GM18519 (cell line): Measurements from ENCODE around the gene FAM20C.
"Not testable (repeated sequence)": the region's sequence is repeated elsewhere in the genome, so short reads cannot be mapped to it uniquely, and the experiment has no call there.

Experiments
- ATAC-seq: cut with Tn5 transposase; IDR thresholded peaks from one replicate; pipeline ENCODE4 v1.9.1; 2021; ENCODE audit warnings: mild to moderate bottlenecking, moderate library complexity; ENCODE audit not compliant: unreplicated experiment, low FRiP score

FAM20C gene

DNA sequence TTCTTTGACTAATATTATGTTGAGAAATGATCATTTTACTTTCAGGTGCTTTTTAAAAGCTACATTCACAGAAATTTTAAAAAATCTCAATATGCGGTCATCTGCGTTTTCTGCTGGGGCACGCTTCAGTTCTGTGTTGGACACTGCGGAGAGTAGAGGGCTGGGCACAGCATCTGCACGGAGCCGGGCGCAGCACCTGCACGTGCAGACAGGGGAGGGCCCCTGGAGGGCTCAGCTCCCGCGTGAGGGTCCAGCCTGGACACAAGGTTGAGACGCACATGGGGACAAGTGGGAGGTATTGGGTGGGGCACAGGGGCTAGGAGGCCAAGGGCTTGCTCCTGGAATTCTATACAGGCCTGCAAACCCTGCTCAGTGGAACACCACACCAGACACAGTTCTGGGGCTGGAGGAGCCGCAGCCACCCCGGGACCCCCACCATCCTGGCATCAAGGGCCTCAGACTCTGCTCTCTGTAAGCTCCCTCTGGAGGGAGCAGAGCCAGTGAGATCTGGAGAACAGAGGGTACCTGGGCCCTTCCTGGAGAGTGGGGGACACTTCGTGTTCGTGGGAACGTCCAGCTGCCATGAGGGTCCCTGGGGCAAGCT is 20.4 kb upstream of the FAM20C start:
- ATAC-seq, result no peak

DNA sequence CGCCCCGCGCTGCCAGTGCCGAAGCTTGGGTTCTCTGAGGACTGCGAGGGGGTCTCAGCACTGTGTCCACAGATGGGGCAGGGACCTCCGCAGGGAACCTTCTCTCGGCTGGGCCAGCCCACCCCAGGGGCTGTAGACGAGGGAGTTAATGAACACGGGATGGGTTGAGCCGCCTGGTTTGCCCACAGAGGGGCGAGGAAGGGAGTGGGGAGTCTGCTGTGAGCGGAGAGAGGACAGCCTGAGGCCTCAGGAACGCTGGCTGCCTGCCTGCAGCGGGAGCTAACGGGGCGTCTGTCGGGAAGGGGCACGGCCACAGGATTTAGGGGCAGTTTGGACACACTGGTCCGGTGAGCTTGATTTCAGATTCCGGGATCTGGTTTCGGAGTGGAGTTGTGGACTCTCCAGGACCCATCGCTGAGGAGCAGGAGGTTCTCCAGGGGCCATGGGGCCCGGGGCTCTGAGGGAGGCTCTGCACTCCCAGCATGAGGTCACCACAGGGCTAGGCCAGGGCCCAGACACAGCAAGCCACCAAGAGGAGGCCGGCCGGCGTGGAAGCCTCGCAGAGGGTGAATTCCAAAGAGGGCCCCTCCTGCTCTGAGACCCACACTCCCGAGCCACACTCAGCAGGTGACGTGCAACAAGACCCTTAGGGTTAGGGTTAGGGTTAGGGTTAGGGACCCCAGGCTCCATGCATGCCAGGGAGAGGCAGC is 19.0 kb upstream of the FAM20C start:
- no peak for ATAC-seq

DNA sequence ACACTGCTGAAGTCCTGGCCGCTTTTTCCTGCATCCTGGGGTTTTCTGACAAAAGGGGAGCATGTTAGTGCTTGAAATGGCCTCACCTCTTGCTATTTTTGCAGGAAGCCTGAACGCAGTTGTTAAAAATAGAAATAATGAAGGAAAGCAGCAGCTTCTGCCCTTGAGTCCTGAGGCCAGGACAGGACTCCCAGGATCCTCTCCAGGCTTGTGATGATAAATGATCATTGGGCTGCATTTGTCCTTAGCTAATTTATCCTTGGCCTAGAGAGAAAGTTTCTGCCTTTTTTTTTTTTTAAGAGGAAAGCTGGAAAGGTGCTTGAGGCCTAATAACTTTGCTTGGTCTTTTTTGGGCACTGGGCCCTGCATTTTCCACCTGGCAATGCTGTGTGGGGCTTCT is 17.7 kb upstream of the FAM20C start:
- ATAC-seq, result no peak

DNA sequence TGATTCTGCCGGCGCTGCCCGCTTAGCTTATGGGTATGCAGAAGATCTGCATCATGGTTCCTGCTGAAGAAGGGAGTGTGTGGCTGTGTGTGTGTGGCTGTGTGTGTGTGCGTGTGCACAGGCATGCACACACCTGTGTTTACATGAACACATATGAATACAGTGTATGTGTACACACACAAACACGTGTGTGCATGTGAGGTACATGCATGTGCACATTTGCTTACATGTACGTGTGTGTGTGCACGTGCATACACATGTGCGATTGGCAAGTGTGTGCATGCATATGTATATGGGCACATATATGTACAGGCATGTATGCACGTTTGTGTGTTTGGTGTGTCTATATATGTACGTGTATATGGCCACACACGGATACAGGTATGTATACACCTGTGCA is 16.4 kb upstream of the FAM20C start:
- no peak for ATAC-seq

DNA sequence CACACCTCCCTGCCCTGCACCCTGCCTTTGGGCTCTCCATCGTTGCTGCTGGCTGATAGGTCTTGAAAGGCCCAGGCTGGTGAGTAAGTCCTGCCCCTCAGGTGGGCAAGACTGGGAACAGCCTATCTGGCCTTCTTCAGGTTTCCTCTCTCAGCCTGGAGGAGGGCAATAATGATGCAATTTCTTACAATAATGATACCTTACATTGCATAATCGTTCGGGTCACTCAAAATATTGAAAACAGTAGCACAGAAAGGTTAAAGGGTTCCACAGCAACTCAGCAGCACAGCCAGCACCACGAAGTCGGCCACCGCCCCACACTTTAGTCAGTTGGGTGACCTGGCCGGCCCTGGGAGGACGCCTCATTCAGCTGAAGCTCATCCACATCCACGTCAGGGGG is 16.0 kb upstream of the FAM20C start:
- ATAC-seq, result no peak

DNA sequence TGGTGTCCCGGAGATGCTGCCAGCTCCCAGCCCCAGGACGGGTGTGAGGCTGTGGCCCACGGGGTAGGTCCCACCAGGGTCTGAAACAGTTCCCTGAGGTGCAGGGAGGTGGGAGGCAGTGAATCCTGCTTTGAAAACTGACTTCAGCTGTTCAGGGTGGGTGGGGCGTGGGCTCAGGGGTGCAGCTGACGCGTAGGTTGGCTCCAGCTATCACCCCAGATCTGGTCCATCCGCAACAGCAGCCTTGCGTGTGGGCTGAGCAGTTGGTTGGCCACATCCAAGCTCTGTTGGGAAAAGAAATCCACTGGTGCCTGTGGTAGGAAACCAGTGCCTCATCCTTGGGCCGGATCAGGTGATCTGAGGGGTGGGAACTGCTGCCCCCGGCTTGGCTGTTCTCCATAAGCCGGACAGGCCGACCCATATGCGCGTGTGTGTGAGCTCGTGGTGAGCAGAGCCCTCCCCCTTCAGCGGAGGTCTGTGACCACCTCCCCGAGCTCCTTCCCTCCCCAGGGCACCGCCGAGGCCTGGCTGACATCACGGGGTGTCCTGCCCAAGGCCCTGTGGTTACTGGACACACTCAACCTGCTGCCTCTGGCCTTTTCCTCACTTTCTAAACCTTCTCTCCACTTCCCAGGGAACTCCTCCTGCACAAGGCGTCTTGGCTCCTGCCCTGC is 15.4 kb upstream of the FAM20C start:
- no peak for ATAC-seq

DNA sequence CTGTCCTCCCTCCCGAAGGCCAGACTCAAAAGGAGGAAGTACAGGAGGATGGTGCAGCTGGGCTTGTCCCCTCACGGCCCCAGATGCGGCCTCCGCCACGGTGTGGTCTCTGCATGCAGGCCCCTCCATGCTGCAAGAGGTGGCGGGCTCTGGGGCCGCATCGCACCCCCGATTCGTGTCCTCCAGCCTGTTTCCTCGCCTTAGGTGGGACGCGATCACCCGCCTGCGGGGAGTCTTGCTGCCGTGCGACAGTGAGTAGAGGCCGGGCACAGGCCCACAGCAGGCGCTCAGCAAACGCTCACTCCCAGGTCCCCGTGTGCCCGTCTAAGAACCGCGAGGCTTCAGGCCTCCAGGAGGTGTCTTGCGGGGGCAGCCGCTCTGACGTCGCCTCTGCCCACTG is 13.9 kb upstream of the FAM20C start:
- ATAC-seq, result no peak

DNA sequence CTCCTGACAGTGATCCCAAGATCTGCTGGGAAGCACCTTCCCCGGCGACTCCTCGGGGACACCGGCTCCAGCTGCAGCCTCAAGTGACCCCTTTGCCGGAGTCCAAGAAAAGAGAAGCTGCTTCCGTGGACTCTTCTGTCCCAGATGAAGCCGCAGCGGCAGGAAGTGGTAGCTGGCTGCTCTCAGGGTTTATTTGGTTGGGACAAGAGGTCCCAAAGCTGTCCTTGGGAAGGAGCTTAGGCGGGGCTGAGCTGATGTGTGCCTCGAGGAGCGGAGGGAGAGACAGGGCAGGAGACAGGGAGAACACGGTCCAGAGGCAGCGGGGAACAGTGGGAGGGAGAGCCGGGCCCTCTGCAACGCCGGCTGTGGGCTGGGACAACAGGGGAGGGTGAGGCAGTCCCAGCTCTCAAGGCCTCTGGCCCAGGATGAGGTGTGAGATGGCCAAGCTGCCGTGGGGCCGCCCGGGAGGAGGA is 13.1 kb upstream of the FAM20C start:
- ATAC-seq, result no peak

DNA sequence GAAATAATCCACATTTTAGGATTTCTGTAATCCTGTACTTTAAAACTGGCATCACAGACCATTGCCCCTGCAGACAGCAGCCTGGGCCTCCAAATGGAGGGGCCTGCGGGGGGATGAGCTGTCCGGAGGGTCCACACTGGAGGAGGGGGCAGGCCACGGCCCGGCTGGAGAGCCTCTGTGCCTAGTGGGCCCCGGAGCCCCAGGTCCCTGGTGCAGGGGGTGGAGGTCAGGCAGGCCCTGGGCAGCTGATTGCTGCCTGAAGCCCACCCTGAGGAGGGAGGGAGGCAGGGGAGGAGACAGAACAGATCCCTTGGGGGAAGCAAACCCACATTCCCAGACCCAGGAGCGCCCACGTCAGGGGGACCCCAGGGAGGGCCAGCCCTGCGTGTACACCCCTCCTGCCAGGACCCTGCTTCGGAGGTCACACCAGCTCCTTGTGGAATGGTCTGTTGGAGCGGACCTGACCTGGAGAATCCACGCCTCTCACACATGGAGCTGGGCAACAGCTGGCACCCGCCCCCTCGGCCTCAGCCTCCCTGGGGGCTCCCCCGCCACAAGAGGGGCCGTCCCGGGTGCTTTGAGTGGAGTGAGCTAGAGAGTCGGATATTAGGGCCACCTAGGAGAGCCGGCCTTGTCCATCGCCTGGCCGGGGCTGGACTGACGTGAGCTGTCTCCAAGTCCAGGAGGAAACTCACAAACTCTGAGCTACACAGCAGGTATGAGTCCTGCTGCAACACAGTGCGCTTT is 12.2 kb upstream of the FAM20C start:
- ATAC-seq, result no peak

DNA sequence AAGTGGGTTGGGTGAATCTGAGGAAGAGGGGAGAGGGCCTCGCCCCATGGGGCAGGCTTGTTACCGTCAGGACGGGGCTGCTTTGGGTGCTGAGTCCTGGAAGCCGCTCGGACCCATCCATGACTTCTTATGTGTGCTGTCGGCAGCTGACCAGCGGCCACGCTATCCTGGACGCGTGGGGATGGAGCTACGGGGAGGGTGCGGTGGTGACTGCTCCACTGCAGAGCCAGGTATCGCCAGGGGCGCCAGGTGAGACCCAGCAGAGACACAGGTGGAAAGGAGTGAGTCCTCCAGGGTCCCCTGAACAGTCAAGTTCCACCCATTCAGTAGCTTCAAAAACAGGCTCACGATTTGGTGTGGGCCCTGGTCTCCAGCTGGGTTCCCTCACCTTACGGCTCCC is 10.6 kb upstream of the FAM20C start:
- ATAC-seq, result no peak

DNA sequence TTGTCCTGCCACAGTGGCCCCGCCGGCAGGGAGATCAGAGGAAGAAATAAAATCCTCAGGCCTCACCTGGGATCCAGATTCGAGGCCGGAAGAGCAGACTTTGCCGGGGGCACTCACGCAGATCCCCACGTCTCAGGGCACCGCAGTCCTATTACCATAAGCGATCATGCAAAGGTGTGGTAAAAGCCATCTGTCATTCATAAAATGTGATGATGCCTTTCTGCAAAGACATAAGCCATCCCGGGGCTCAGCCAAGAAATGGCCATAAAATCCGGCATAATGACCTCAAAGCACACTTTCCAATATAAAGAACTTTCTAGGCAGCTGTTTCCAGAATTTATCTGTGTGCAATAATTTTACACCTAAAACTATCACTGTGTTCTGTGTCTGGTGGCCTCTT is 9.9 kb upstream of the FAM20C start:
- not testable (repeated sequence) for ATAC-seq

DNA sequence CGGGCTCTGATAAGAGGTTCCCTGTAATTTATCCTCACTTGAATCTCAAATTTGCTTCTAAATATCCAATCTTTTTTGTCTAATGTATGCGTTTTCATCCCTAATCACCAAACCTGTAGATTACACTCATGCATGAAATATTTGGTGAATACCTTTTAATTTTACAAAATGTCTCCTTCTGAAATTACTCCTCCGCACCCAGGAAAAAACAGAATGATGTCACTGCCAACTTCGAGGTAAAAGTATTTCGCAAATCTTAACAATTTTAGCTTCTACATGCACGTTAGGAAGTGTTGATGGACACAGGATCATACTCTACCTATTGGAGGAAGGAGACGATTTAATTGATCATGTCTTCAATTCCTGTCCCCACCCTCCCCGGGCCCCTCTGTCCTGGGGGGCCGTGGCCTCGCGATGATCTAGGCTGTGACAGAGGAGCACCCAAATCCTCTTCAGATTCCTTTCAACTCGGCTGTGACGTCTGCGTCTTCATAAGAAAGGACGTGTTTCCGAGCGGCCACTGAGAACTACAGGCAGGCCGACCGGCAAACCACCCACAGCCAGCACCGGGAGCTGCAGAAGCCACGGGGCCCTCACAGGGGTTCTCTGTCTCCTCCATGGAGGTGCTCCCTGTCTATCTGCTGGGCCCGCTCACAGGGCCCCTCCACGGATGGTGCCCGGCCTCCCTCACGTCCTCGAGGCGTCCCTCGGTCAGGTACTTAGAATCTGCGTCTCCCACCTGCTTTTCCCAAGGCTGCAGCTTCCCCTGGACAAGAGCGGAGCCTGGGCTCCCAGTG is 8.7 kb upstream of the FAM20C start:
- ATAC-seq, result no peak

DNA sequence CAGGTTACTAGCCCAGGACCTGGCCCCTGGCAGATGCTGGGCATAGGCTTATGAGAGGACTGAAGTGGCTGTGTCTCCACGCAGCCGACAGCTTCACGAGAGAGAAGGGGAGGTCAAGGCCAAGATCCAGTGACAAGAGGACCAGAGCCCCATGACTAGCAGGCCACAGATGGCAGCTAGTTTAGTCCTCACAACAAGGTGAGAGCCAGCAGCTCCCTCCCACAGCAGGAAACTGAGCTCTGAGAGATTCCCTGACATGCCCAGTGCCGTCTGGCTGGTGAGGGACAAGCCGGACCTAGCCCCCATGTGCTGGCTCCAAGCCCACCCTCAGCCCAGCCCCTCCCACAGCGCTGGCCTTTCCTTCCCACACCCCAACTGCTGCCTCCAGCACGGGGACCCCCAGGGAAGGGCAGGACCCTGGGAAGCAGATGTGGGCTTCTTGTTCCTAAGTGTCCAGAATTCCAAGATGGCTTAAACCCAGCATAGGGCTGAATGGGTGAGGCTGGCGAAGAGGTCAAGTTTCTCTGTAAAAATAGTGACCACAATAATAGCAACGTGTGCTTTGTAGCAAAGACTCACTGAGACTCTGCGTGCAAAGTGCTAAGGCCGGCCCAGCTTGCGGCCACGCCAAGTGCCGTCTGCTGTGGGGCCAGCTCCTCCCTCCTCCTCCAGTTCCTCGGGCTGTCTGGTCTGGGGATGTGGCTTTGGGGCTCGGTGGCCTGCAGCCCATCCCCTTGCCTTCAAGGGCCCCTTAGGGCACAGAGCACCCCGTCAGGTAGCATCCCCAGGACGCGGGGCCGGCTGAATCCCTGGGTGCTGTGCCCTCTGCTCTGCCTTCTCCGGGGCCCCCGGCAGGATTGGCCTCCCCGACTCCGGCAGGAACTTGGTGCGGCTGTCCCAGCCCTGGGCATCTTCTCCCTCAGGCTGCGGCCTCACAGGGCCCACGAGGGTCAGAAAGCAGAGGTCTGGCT is 7.8 kb upstream of the FAM20C start:
- no peak for ATAC-seq

DNA sequence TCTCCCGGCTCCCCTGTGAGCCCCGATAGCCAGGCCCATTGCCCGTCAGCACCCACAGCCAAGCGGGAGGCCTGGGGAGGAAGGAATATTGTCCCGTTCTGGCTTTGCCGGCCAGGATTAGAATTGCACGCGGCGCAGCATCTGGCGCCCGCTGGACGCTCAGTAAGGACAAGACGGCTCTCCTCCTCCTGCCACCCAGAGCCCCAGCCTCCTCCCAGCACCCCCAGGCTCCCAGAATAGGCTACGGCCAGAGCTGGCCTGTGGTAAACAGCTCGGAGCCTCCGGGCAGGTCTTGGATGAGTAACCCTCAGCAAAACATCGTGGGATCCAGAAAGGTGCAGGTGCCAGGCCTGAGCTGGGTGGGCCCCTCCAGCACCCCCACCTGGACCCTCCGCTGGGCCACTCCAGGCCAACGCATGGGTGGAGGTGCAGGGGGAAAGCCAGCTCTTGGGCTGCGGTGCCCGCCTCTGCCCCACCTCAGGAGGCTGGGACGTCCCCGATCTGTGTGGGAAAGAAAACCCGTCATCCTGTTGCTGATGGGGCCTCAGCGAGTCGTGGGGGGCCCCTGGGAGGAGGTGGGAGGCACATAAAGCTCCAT is 5.8 kb upstream of the FAM20C start:
- no peak for ATAC-seq

DNA sequence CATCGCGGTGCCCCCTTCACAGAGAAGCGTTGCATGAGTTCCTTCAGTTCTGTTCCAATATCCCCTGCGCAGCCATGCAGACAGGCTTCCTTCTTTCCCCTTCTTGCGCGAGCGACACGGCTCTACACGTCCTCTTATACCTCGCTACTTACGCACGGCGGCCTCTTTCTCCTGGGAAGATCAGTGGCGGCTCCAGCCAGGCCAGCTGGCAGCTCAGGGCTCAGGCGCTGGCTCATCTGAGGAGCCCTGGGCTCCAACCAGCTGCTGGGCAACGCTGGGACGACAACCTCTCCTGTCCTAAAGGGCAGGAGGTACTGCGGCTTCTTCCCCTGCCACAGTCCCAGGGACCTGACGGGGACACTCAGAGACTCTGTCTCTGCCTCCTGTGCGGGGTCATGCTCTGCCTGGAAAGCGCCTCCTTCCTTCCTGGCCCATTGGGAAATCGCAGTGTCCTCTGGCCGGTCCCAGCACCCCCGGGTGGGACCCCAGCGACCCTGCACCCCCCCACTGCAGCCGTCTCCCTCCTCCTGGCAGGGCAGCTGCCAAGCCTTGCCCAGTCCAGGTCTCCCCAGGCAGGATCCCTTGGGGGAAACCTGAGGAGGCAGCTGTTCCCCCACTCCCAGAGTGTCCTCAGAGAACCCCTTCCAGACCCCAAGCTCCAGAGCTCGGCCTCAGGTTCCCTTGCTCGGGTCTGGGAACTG is 5.0 kb upstream of the FAM20C start:
- ATAC-seq, result no peak

DNA sequence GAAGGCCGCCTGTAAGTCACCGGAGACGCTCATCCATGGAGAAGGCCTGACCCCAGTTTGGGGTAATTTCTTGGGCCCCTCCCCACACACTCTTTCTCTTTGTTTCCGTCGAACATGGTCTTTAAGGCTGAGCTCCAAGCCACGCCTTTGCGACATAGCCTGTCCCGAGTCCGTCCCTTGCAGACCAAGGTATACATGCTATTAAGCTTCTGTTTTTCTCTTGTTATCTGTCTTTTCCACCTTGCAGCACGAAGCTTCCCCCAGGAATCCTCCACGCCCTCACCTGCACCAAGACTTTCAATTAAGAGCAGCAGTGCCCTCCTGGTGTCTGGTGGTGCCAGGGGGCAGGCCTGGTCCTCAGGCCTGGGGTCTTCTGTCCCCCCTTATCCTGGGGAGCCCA is 4.2 kb upstream of the FAM20C start:
- no peak for ATAC-seq

DNA sequence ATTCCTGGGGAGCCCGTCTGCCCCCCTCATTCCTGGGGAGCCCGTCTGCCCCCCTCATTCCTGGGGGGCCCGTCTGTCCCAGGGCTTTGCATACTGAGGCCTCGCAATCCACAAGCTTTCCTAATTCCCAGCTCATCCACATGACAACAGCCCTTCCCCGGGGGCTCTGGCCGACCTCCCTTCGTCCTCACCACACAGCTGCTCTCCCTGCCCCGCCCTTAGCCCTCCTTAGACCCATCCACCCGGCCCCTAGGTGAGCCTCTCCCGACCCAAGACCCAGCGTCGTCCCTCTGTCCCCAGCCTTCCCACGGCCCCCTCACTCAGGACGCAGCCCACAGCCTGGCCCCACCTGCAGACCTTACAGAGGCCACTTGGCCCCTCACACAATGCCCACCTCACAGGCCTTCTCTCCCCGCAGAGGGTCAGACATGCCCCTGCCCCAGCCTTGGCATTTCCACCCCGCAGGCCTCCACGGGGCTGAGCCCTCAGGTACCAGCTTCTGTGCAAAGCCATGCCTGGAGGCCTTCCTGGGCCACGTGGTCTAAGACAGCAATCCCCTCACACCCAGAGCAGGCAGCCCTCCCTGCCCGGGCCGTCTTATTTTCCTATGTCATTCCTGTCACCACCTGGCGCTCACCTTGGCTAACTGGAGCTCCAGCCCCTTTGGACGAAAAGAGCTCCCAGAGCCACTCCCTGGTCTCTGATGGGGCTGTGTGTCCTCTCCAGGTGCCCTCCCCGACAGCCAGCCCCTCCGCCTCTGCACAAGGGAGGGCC is 3.5 kb upstream of the FAM20C start:
- ATAC-seq, result no peak

DNA sequence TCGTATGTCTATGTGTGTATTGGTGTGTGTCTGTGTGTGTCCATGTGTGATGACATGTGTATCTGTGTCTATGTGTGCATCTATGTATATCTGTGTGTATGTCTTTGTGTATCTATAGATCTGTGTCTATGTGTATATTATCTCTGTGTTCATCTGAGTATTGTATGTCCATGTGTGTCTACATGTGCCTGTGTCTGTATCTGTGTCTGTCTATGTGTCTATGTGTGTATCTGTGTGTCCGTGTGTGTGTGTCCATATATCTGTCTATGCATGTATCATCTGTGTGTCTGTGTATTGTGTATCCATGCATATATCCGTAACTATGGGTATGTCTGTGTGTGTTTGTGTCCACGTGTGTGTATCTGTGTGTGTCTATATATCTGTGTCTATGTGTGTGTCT is 2.7 kb upstream of the FAM20C start:
- ATAC-seq, result no peak
